HepG2 (cell line): ENCODE data around the gene CCL18. TPM values are rescaled to one million over a fixed set of nuclear protein-coding genes. Genes with fewer than 3 reads are reported as not detected.

Experiments used
- ATAC-seq: fragments of 200-7000 bp; cut with Tn5 transposase; 3 replicates; pipeline ENCODE4 v1.9.1; 2020; ENCODE audit warnings: mild to moderate bottlenecking, moderate library complexity
- BruUV-seq: library from RNA; stranded (reverse); fragments of 400-500 nt; replicated peaks from 2 replicates; lab custom pipeline; 2021; lab: Mats Ljungman, UMichigan
- CTCF ChIA-PET: fragments of 300-600 bp; formaldehyde crosslinking; extraction: SDS; loops from one replicate; lab custom pipeline; 2021; ENCODE audit warnings: low total read pairs, inconsistent platforms, low intra/inter-chr PET ratio; lab: Yijun Ruan, JAX
- POLR2A ChIA-PET: fragments of 350-600 bp; sonication (Branson Sonifier 250); formaldehyde crosslinking; loops from one replicate; lab custom pipeline; 2020; ENCODE audit warnings: antibody characterized with exemption, inconsistent platforms; lab: Yijun Ruan, JAX
- DNase-seq: peaks from one replicate; pipeline ENCODE4 v3.0.0-alpha.2; 2015; ENCODE audit warnings: low spot score
- FAIRE-seq: peaks from 3 replicates; lab custom pipeline; 2011; peaks lifted over from hg19 to GRCh38; lab: Jason Lieb, UNC
- H2AFZ ChIP-seq: one replicate; pipeline ENCODE4 v1.6.1; 2011; ENCODE audit warnings: low read length, inconsistent platforms
- H3K27ac ChIP-seq: fragments of 300-600 bp; 3 replicates; pipeline ENCODE4 v1.8.0; 2011; ENCODE audit warnings: mixed run types, mild to moderate bottlenecking, mixed read lengths, low read length, inconsistent platforms; ENCODE audit not compliant: insufficient read depth; ENCODE audit errors: extremely low read length
- H3K27me3 ChIP-seq, 2 experiments: fragments of 200-600 bp in 1 of 2; 2 replicates in 1 of 2; 3 replicates in 1 of 2; pipeline versions ENCODE4 v1.6.0 to v1.8.0; 2011; ENCODE audit warnings: low read length in 2 of 2, mild to moderate bottlenecking in 2 of 2, moderate library complexity in 2 of 2, inconsistent platforms in 1 of 2; ENCODE audit not compliant: insufficient read depth in 2 of 2, control insufficient read depth in 1 of 2
- H3K36me3 ChIP-seq, 2 experiments: fragments of 200-600 bp in 1 of 2; replicated peaks in 1 of 2; 2 replicates in 1 of 2; 3 replicates in 1 of 2; pipeline versions ENCODE4 v1.5.1 to v1.8.0; 2011; ENCODE audit warnings: low read length in 2 of 2, inconsistent platforms in 1 of 2; ENCODE audit not compliant: insufficient read depth in 2 of 2, control insufficient read depth in 1 of 2
- H3K4me1 ChIP-seq: 2 replicates; pipeline ENCODE4 v1.5.1; 2012; ENCODE audit warnings: low read length, inconsistent platforms; ENCODE audit not compliant: insufficient read depth
- H3K4me2 ChIP-seq: 2 replicates; pipeline ENCODE4 v1.6.0; 2011; ENCODE audit warnings: low read depth, low read length, inconsistent platforms
- H3K4me3 ChIP-seq, 3 experiments: fragments of 200-600 bp in 1 of 3; sonication (generic), shearing (Covaris generic) in 1 of 3; replicated peaks in 1 of 3; 2 replicates each; pipeline ENCODE4 v1.5.1; 2011 to 2016; ENCODE audit warnings: low read length in 3 of 3, inconsistent platforms in 2 of 3, low read depth in 2 of 3, mild to moderate bottlenecking in 2 of 3, control low read depth in 1 of 3, mixed read lengths in 1 of 3; ENCODE audit not compliant: insufficient read depth in 1 of 3
- H3K79me2 ChIP-seq: one replicate; pipeline ENCODE4 v1.6.1; 2011; ENCODE audit warnings: low read length, inconsistent platforms; ENCODE audit not compliant: insufficient read depth
- H3K9ac ChIP-seq: 2 replicates; pipeline ENCODE4 v1.6.0; 2011; ENCODE audit warnings: mild to moderate bottlenecking, low read depth, low read length, inconsistent platforms; ENCODE audit not compliant: insufficient read depth
- H3K9me3 ChIP-seq: 2 replicates; pipeline ENCODE4 v1.5.1; 2012; ENCODE audit warnings: mild to moderate bottlenecking, low read length
- H4K20me1 ChIP-seq: 2 replicates; pipeline ENCODE4 v1.6.0; 2011; ENCODE audit warnings: inconsistent platforms, mild to moderate bottlenecking, low read length, moderate library complexity; ENCODE audit not compliant: insufficient read depth
- ARID2 ChIP-seq: sonication (generic); formaldehyde crosslinking; IDR thresholded peaks from 2 replicates; pipeline ENCODE4 v1.8.1; 2022; ENCODE audit warnings: mild to moderate bottlenecking, missing genetic modification reagents, borderline replicate concordance
- BCL3 ChIP-seq: sonication (generic); formaldehyde crosslinking; IDR thresholded peaks from 2 replicates; pipeline ENCODE4 v1.5.1; 2020; ENCODE audit warnings: mild to moderate bottlenecking, missing genetic modification reagents, moderate library complexity
- HHEX ChIP-seq: IDR thresholded peaks from 2 replicates; pipeline ENCODE4 v1.6.1; 2016; ENCODE audit warnings: control low read depth
- HMG20B ChIP-seq: conservative IDR thresholded peaks from 2 replicates; pipeline ENCODE4 v1.6.1; 2016; ENCODE audit warnings: missing genetic modification reagents, missing compliant biosample characterization
- HNRNPUL1 ChIP-seq: fragments of 200-400 bp; formaldehyde crosslinking; IDR thresholded peaks from 2 replicates; pipeline ENCODE4 v1.6.1; 2017; ENCODE audit warnings: low read depth, mild to moderate bottlenecking, low read length, moderate library complexity
- MNT ChIP-seq: fragments of 450-650 bp; IDR thresholded peaks from 2 replicates; pipeline ENCODE4 v1.6.1; 2016
- NR2F6 ChIP-seq, 2 experiments: IDR thresholded peaks; 2 replicates each; pipeline ENCODE4 v1.6.1; 2016; ENCODE audit warnings: antibody characterized with exemption in 1 of 2, mild to moderate bottlenecking in 1 of 2
- RERE ChIP-seq: IDR thresholded peaks from 2 replicates; pipeline ENCODE4 v1.6.1; 2016; ENCODE audit warnings: low read depth, missing genetic modification reagents, missing compliant biosample characterization
- RFX1 ChIP-seq: fragments of 450-650 bp; IDR thresholded peaks from 2 replicates; pipeline ENCODE4 v1.6.1; 2017
- SIN3B ChIP-seq: fragments of 150-350 bp; IDR thresholded peaks from 2 replicates; pipeline ENCODE4 v1.6.1; 2014; ENCODE audit warnings: low read length
- U2AF1 ChIP-seq: fragments of 200-400 bp; formaldehyde crosslinking; optimal IDR thresholded peaks from 2 replicates; pipeline ENCODE3; 2017; ENCODE audit warnings: mild to moderate bottlenecking, low read depth, low read length
- ZC3H4 ChIP-seq: sonication (generic); formaldehyde crosslinking; IDR thresholded peaks from 2 replicates; pipeline ENCODE4 v1.4.0; 2020; ENCODE audit warnings: missing genetic modification reagents, borderline replicate concordance
- ZFP36L1 ChIP-seq: sonication (generic); formaldehyde crosslinking; IDR thresholded peaks from 2 replicates; pipeline ENCODE4 v1.8.0; 2022; ENCODE audit warnings: mild to moderate bottlenecking, missing genetic modification reagents, moderate library complexity
- ZNF256 ChIP-seq: sonication (generic); formaldehyde crosslinking; conservative IDR thresholded peaks from 2 replicates; pipeline ENCODE4 v1.4.0; 2020; ENCODE audit warnings: missing genetic modification reagents
- ZNF451 ChIP-seq: sonication (generic); formaldehyde crosslinking; IDR thresholded peaks from 2 replicates; pipeline ENCODE4 v1.5.0; 2020; ENCODE audit warnings: mild to moderate bottlenecking, missing genetic modification reagents
- ZNF766 ChIP-seq: sonication (generic); formaldehyde crosslinking; IDR thresholded peaks from 2 replicates; pipeline ENCODE4 v1.5.0; 2020; ENCODE audit warnings: missing genetic modification reagents, borderline replicate concordance
- ZNF850 ChIP-seq: sonication (generic); formaldehyde crosslinking; conservative IDR thresholded peaks from 2 replicates; pipeline ENCODE4 v1.9.0; 2021; ENCODE audit warnings: mild to moderate bottlenecking, missing genetic modification reagents
- in situ Hi-C: cut with HindIII; loops from 2 replicates; pipeline ENCODE4 v1.10.0; 2017; ENCODE audit warnings: low pct_unique_long_range_greater_than_20kb; ENCODE audit not compliant: extremely low pct_ligation_motif_present
- intact Hi-C: fragments of 100-400 bp; cut with micrococcal nuclease; formaldehyde crosslinking; loops from one replicate; pipeline ENCODE4 v1.10.0; 2022; ENCODE audit not compliant: unreplicated experiment
- polyA plus RNA-seq, 8 experiments: library from polyadenylated mRNA; depleted of rRNA in 3 of 8; stranded (reverse) in 7 of 8; unstranded in 1 of 8; fragments of >200 nt; fragmentation: Illumina TruSeq in 4 of 8; extraction: Trizol in 4 of 8; gene quantifications; 2 replicates each; pipeline versions ENCODE4 v1.2.1 to v1.2.3, GENCODE V29; 2011 to 2016; ENCODE audit warnings: low read depth in 4 of 8, missing spikeins in 1 of 8, mixed read lengths in 1 of 8; ENCODE audit not compliant: insufficient read depth in 1 of 8
- total RNA-seq, 5 experiments: library from RNA; depleted of rRNA; stranded (reverse); fragments of >200 nt; fragmentation: Illumina TruSeq; extraction: Trizol; gene quantifications; 2 replicates each; pipeline ENCODE4 v1.2.3, GENCODE V29; 2016; ENCODE audit warnings: low read depth in 1 of 5

The CCL18 gene
- total and polyA plus RNA-seq, 2 of the 13 experiments (the other 11 are each of a cell fraction or from before 2014, with no cell fraction given): not detected

DNA sequence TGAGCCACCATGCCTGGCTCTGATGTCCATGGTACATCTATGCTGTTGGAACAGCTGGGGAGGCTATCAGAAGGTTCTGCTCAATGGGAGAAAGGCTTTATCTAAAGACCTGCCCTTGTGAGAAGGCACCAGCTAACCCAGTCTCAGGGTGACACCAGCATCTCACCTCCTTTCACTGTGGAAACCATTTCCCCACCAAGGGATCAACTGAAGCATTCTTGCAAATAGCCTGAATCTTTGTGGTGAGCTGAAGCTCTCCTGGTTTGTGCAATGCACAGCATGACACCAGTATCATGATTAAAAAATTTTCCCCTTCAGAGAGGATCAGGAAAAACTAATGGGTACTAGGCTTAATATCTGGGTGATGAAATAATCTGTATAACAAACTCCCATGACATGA lies 5.1 kb downstream of the CCL18 start:
- FAIRE-seq (no peak), ATAC-seq (no peak), DNase-seq (no peak)
- Histone ChIP-seq H3K27ac (no peak overlapping the region), H3K9me3 (no peaks in the 10 kb centered on the region), H3K9ac (no peak overlapping the region), H3K36me3 (no peaks in the 10 kb centered on the region), H3K27me3 (peaks cover 0 to 13% of the 10 kb centered on the region in 2 experiments; a peak in 1 of 5 replicates), H3K4me3 (no peak overlapping the region), H3K4me1 (no peaks in the 10 kb centered on the region), H3K4me2 (no peak overlapping the region), H2AFZ (no peak overlapping the region), H4K20me1 (no peaks in the 10 kb centered on the region), H3K79me2 (no peaks in the 10 kb centered on the region)
- intact Hi-C loops (no loop called here), in situ Hi-C loops (loop anchor here (10.0 kb wide), 1 partner anchor 64 kb away; the partner anchor contains the start of gene CCL15)
- CTCF ChIA-PET: no interaction called here
- no TSS peak for BruUV-seq
- POLR2A ChIA-PET: interaction anchor here (1.2 kb wide), 1 partner anchor 87 kb away, joined by 4 read pairs; the partner anchor contains the start of gene CCL16
- TF ChIP-seq HHEX (no peak), BCL3 (no peak), ZNF766 (no peak), MNT (no peak), HMG20B (CRISPR knock-in tag) (no peak), ARID2 (CRISPR knock-in tag) (no peak), ZNF451 (CRISPR knock-in tag) (no peak), ZNF850 (CRISPR knock-in tag) (no peak), RERE (CRISPR knock-in tag) (no peak), ZFP36L1 (CRISPR knock-in tag) (no peak), RFX1 (no peak), ZNF256 (CRISPR knock-in tag) (no peak), U2AF1 (no peak), NR2F6 (IDR thresholded peaks at IDR 0.05) (no peak), NR2F6 (CRISPR knock-in tag; IDR thresholded peaks at IDR 0.05) (no peak), HNRNPUL1 (no peak), SIN3B (no peak), ZC3H4 (CRISPR knock-in tag) (no peak)
